GM12878 (cell line): Measurements from ENCODE around the gene HOXD12. TPM values are rescaled to one million over a fixed set of nuclear protein-coding genes. Genes with fewer than 3 reads are reported as not detected.

Experiments used
- ATAC-seq: fragments of 200-7000 bp; cut with Tn5 transposase; 3 replicates; pipeline ENCODE4 v1.9.1; 2020; ENCODE audit warnings: mild to moderate bottlenecking, moderate library complexity
- BruUV-seq: library from RNA; stranded (reverse); fragments of 400-500 nt; replicated peaks from 2 replicates; lab custom pipeline; 2021; lab: Mats Ljungman, UMichigan
- CTCF ChIA-PET: fragments of 300-600 bp; sonication (Branson Sonifier 250); formaldehyde crosslinking; extraction: SDS; loops from one replicate; lab custom pipeline; 2021; ENCODE audit warnings: inconsistent platforms; lab: Yijun Ruan, JAX
- POLR2A ChIA-PET: fragments of 350-600 bp; formaldehyde crosslinking; extraction: SDS; loops from one replicate; lab custom pipeline; 2021; ENCODE audit warnings: inconsistent platforms; lab: Charles Lee
- RAD21 ChIA-PET: fragments of 300-600 bp; sonication (Branson Sonifier 250); formaldehyde crosslinking; loops from one replicate; lab custom pipeline; 2023; ENCODE audit warnings: antibody characterized with exemption; ENCODE audit not compliant: unreplicated experiment; lab: Charles Lee
- SMC1A ChIA-PET: fragments of 300-600 bp; sonication (Branson Sonifier 250); formaldehyde crosslinking; loops from one replicate; lab custom pipeline; 2023; ENCODE audit not compliant: unreplicated experiment, uncharacterized antibody; lab: Charles Lee
- DNase-seq: peaks from one replicate; pipeline ENCODE4 v3.0.0-alpha.2; 2011; ENCODE audit warnings: low read depth, low spot score
- FAIRE-seq: peaks from 3 replicates; lab custom pipeline; 2011; peaks lifted over from hg19 to GRCh38; lab: Jason Lieb, UNC
- H2AFZ ChIP-seq: 2 replicates; pipeline ENCODE4 v1.6.0; 2011; ENCODE audit warnings: low read depth, low read length, control low read depth; ENCODE audit not compliant: control insufficient read depth
- H3K27ac ChIP-seq: 2 replicates; pipeline ENCODE4 v1.5.1; 2011; ENCODE audit warnings: control low read depth; ENCODE audit not compliant: control insufficient read depth, insufficient read depth
- H3K27me3 ChIP-seq, 2 experiments: replicated peaks in 1 of 2; 2 replicates each; pipeline versions ENCODE4 v1.6.0 to v1.6.1; 2011; ENCODE audit warnings: low read length in 1 of 2; ENCODE audit not compliant: control insufficient read depth in 2 of 2, insufficient read depth in 2 of 2
- H3K36me3 ChIP-seq, 2 experiments: 2 replicates each; pipeline ENCODE4 v1.5.1; 2011; ENCODE audit warnings: low read length in 1 of 2; ENCODE audit not compliant: control insufficient read depth in 2 of 2, insufficient read depth in 2 of 2
- H3K4me1 ChIP-seq: 2 replicates; pipeline ENCODE4 v1.6.1; 2011; ENCODE audit warnings: mild to moderate bottlenecking, low read length, moderate library complexity, mixed read lengths; ENCODE audit not compliant: control insufficient read depth, insufficient read depth
- H3K4me2 ChIP-seq: 2 replicates; pipeline ENCODE4 v1.6.0; 2011; ENCODE audit warnings: control low read depth; ENCODE audit not compliant: control insufficient read depth, insufficient read depth
- H3K4me3 ChIP-seq: fragments of 200-600 bp; sonication (generic); 2 replicates; pipeline ENCODE4 v1.5.1; 2016
- H3K79me2 ChIP-seq: 2 replicates; pipeline ENCODE4 v1.6.0; 2011; ENCODE audit warnings: low read length; ENCODE audit not compliant: control insufficient read depth, insufficient read depth
- H3K9ac ChIP-seq: 2 replicates; pipeline ENCODE4 v1.8.0; 2011; ENCODE audit warnings: low read length, control low read depth, mixed read lengths; ENCODE audit not compliant: control insufficient read depth, insufficient read depth
- H3K9me3 ChIP-seq: replicated peaks from 3 replicates; pipeline ENCODE4 v1.5.1; 2011; ENCODE audit warnings: mild to moderate bottlenecking, low read length; ENCODE audit not compliant: control insufficient read depth, insufficient read depth
- H4K20me1 ChIP-seq: 2 replicates; pipeline ENCODE4 v1.6.0; 2011; ENCODE audit not compliant: control insufficient read depth, insufficient read depth
- ASH2L ChIP-seq: fragments of 300-600, 200-600 bp; sonication (generic); IDR thresholded peaks from 2 replicates; pipeline ENCODE4 v1.6.1; 2017; ENCODE audit warnings: low read depth, mild to moderate bottlenecking, borderline replicate concordance
- ETV6 ChIP-seq, 2 experiments: fragments of 450-650 bp in 1 of 2; IDR thresholded peaks in 1 of 2; conservative IDR thresholded peaks in 1 of 2; 2 replicates each; pipeline ENCODE4 v1.6.1; 2014; ENCODE audit warnings: antibody characterized with exemption in 1 of 2, borderline replicate concordance in 1 of 2, low read depth in 1 of 2, mild to moderate bottlenecking in 1 of 2, moderate library complexity in 1 of 2
- HDAC2 ChIP-seq: fragments of 200-600 bp; sonication (generic); IDR thresholded peaks from 2 replicates; pipeline ENCODE4 v1.6.1; 2017
- IKZF2 ChIP-seq, 2 experiments: fragments of 450-650 bp; IDR thresholded peaks; 2 replicates each; pipeline ENCODE4 v1.6.1; 2017; ENCODE audit warnings: mild to moderate bottlenecking in 2 of 2, moderate library complexity in 2 of 2
- MEF2B ChIP-seq: fragments of 450-650 bp; IDR thresholded peaks from 2 replicates; pipeline ENCODE4 v1.6.1; 2018; ENCODE audit warnings: mild to moderate bottlenecking, moderate library complexity; ENCODE audit not compliant: partially characterized antibody, poor library complexity, severe bottlenecking
- NR2C2 ChIP-seq: IDR thresholded peaks from 2 replicates; pipeline ENCODE4 v1.6.1; 2011; ENCODE audit warnings: borderline replicate concordance, low read depth; ENCODE audit not compliant: control insufficient read depth, insufficient read length
- WRNIP1 ChIP-seq: IDR thresholded peaks from 2 replicates; pipeline ENCODE4 v1.6.1; 2011; ENCODE audit warnings: low read depth, low read length, improper control_type of control experiment, borderline replicate concordance
- YBX1 ChIP-seq: fragments of 450-650 bp; IDR thresholded peaks from 2 replicates; pipeline ENCODE4 v1.6.1; 2016; ENCODE audit warnings: antibody characterized with exemption
- in situ Hi-C: fragments of 300-500 bp; cut with MboI; formaldehyde crosslinking; loops from 9 replicates; pipeline ENCODE4 v1.14.3; 2018; ENCODE audit warnings: mixed read lengths
- intact Hi-C: fragments of 100-400 bp; cut with micrococcal nuclease; formaldehyde crosslinking; loops from one replicate; pipeline ENCODE4 v1.14.2; 2022; ENCODE audit not compliant: unreplicated experiment
- polyA plus RNA-seq, 11 experiments: library from polyadenylated mRNA; depleted of rRNA in 4 of 11; unstranded in 6 of 11; stranded (reverse) in 5 of 11; fragments of >200 nt; fragmentation: Nextera tagmentation in 4 of 11; fragmentation: Illumina TruSeq in 1 of 11; extraction: Ambion mirVana in 4 of 11; extraction: Trizol in 1 of 11; gene quantifications; 1 replicate in 1 of 11; 2 replicates in 10 of 11; pipeline versions ENCODE4 v1.2.1 to v1.2.3, GENCODE V29; 2011 to 2016; ENCODE audit warnings: inconsistent platforms in 2 of 11, missing spikeins in 2 of 11, low read depth in 1 of 11
- total RNA-seq, 4 experiments: library from RNA; depleted of rRNA in 3 of 4; stranded (reverse); fragments of >200 nt in 3 of 4; fragmentation: Illumina TruSeq in 1 of 4; extraction: Trizol in 1 of 4; gene quantifications; 2 replicates each; pipeline versions ENCODE4 v1.2.1 to v1.2.3, GENCODE V29; 2013 to 2021
- TF ChIP-seq, protein P1 (sequence below): fragments of 450-650 bp; IDR thresholded peaks from 2 replicates; pipeline ENCODE4 v1.6.1; 2016; ENCODE audit warnings: mild to moderate bottlenecking

The HOXD12 gene
- total and polyA plus RNA-seq, 10 of the 15 experiments (the other 5 are each of a cell fraction or from before 2014, with no cell fraction given) = not detected

GRCh38 chr2:176089843-176090395 is 9.7 kb upstream of the HOXD12 start:
- H3K4me2 ChIP-seq = no peak overlapping the region
- H3K79me2 ChIP-seq = no peaks in the 10 kb centered on the region
- H3K4me3 ChIP-seq = no peak overlapping the region
- in situ Hi-C loops = no loop called here
- RAD21 ChIA-PET = no interaction called here
- ATAC-seq (no peak), FAIRE-seq (no peak), DNase-seq (no peak)
- SMC1A ChIA-PET = no interaction called here
- peaks cover 14 to 28% of the 10 kb centered on the region in 2 experiments for H3K27me3 ChIP-seq
- no peak overlapping the region for H3K27ac ChIP-seq
- no peaks in the 10 kb centered on the region for H4K20me1 ChIP-seq
- TF ChIP-seq ETV6 (conservative IDR thresholded peaks at IDR 0.05 in 1 of 2, IDR thresholded peaks at IDR 0.05 in 1 of 2; ENCODE audit: borderline replicate concordance in 1 of 2, low read depth in 1 of 2) (no peak), WRNIP1 (no peak), ASH2L (no peak), IKZF2 (IDR thresholded peaks at IDR 0.05) (no peak), MEF2B (no peak), NR2C2 (no peak), HDAC2 (no peak), YBX1 (no peak)
- TF ChIP-seq, protein P1, sequence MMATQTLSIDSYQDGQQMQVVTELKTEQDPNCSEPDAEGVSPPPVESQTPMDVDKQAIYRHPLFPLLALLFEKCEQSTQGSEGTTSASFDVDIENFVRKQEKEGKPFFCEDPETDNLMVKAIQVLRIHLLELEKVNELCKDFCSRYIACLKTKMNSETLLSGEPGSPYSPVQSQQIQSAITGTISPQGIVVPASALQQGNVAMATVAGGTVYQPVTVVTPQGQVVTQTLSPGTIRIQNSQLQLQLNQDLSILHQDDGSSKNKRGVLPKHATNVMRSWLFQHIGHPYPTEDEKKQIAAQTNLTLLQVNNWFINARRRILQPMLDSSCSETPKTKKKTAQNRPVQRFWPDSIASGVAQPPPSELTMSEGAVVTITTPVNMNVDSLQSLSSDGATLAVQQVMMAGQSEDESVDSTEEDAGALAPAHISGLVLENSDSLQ = no peak
- H3K36me3 ChIP-seq = no peaks in the 10 kb centered on the region
- no peaks in the 10 kb centered on the region for H3K4me1 ChIP-seq
- H2AFZ ChIP-seq = no peak overlapping the region
- POLR2A ChIA-PET = no interaction called here
- no peaks in the 10 kb centered on the region; the same call in 2 of the 3 replicates for H3K9me3 ChIP-seq
- CTCF ChIA-PET = interaction anchor here (1.3 to 2.2 kb wide), 3 partner anchors 8 to 839 kb away, joined by 3 to 10 read pairs (median 4); no protein-coding TSS in a partner anchor
- no peak overlapping the region for H3K9ac ChIP-seq
- BruUV-seq = no TSS peak
- intact Hi-C loops = loop anchor here (10.0 kb wide), 1 partner anchor 205 kb away; no protein-coding TSS in a partner anchor
